ENCODE results near the gene SAA4.

DNA sequence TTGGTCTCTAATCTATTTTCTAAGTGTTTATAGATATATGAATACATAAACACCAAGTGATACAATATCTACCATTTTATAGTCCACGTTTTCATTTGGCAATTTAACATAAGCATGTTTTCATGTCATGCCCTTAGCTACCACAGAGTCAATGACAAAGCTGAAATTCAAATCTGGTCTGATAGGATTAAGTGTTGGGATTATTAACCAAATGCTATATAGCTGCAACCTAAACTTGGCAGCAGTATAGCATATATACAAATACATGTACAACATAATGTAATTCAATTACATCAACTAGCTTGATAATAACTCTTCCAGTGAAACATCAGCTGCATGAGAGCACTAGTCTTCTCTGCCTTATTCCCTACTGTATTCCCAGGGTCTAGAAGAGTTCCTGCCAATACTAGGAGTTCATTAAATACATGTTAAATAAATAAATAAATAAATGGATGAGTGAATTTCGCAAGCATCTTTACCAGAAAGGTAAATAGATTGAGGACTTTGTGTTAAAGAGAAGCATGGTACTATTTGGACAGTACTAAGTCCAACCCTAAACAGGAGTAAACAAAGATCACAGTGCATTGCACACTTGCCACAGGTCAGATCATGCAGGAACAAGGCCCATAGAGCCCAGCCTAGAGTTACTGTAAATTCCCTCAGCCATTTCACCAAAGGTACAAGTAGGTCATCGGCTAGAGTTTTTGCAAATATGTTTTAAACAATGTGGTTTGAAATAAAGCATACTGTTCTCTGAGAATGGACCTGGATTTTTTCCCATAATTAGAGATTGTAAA is 12.8 kb downstream of the SAA4 start:
- no peak for TF ChIP-seq EZH2 (IDR thresholded peaks at IDR 0.05; ENCODE audit: borderline replicate concordance, low read length)
- TF ChIP-seq, protein P1, sequence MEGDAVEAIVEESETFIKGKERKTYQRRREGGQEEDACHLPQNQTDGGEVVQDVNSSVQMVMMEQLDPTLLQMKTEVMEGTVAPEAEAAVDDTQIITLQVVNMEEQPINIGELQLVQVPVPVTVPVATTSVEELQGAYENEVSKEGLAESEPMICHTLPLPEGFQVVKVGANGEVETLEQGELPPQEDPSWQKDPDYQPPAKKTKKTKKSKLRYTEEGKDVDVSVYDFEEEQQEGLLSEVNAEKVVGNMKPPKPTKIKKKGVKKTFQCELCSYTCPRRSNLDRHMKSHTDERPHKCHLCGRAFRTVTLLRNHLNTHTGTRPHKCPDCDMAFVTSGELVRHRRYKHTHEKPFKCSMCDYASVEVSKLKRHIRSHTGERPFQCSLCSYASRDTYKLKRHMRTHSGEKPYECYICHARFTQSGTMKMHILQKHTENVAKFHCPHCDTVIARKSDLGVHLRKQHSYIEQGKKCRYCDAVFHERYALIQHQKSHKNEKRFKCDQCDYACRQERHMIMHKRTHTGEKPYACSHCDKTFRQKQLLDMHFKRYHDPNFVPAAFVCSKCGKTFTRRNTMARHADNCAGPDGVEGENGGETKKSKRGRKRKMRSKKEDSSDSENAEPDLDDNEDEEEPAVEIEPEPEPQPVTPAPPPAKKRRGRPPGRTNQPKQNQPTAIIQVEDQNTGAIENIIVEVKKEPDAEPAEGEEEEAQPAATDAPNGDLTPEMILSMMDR (conservative IDR thresholded peaks at IDR 0.05 in 1 of 2, IDR thresholded peaks at IDR 0.05 in 1 of 2; ENCODE audit: extremely low read depth in 1 of 2, insufficient read depth in 1 of 2, low read depth in 1 of 2, low read length in 2 of 2): no peak

Data from mammary epithelial cell (primary cell).